HepG2 (cell line): Measurements from ENCODE around the gene FIBP. TPM values are rescaled to one million over a fixed set of nuclear protein-coding genes. Genes with fewer than 3 reads are reported as not detected.
A peak's percentile ranks its signal among the peaks of the same experiment; 100 is the strongest.

Experiments
- AGO1 ChIP-seq: fragments of 200-400 bp; formaldehyde crosslinking; IDR thresholded peaks from 2 replicates; pipeline ENCODE4 v1.6.1; 2017; ENCODE audit warnings: mild to moderate bottlenecking, low read depth, low read length, moderate library complexity; ENCODE audit not compliant: poor library complexity, severe bottlenecking
- ATF7-NPFF ChIP-seq: sonication (generic); formaldehyde crosslinking; IDR thresholded peaks from 2 replicates; pipeline ENCODE4 v1.8.1; 2023; ENCODE audit warnings: mild to moderate bottlenecking, low read depth, missing genetic modification reagents, moderate library complexity
- CREB1 ChIP-seq, 2 experiments: fragments of 450-650 bp in 1 of 2; IDR thresholded peaks; 2 replicates each; pipeline ENCODE4 v1.6.1; 2016 to 2017; ENCODE audit warnings: control low read depth in 1 of 2, mild to moderate bottlenecking in 1 of 2, missing compliant biosample characterization in 1 of 2, missing genetic modification characterization in 1 of 2
- GTF2F1 ChIP-seq: fragments of 150-350 bp; IDR thresholded peaks from 2 replicates; pipeline ENCODE4 v1.6.1; 2014; ENCODE audit warnings: low read length
- HMGA1 ChIP-seq: sonication (generic); formaldehyde crosslinking; conservative IDR thresholded peaks from 2 replicates; pipeline ENCODE4 v1.4.0; 2020; ENCODE audit warnings: missing genetic modification reagents
- NCOA2 ChIP-seq: sonication (generic); formaldehyde crosslinking; IDR thresholded peaks from 2 replicates; pipeline ENCODE4 v1.8.0; 2022; ENCODE audit warnings: inconsistent platforms
- NR1H2 ChIP-seq: sonication (generic); formaldehyde crosslinking; IDR thresholded peaks from 2 replicates; pipeline ENCODE4 v1.8.1; 2022; ENCODE audit warnings: low read depth, missing genetic modification reagents, borderline replicate concordance
- PCBP1 ChIP-seq: fragments of 200-400 bp; formaldehyde crosslinking; IDR thresholded peaks from 2 replicates; pipeline ENCODE4 v1.6.1; 2017; ENCODE audit warnings: mild to moderate bottlenecking, low read depth, low read length, borderline replicate concordance
- PRMT3 ChIP-seq: sonication (generic); formaldehyde crosslinking; IDR thresholded peaks from 2 replicates; pipeline ENCODE4 v1.8.1; 2022; ENCODE audit warnings: low read depth, mild to moderate bottlenecking, moderate library complexity, missing genetic modification reagents, borderline replicate concordance
- RAD51 ChIP-seq: fragments of 450-650 bp; IDR thresholded peaks from 2 replicates; pipeline ENCODE4 v1.6.1; 2016; ENCODE audit warnings: borderline replicate concordance
- RNF219 ChIP-seq: sonication (generic); formaldehyde crosslinking; IDR thresholded peaks from 2 replicates; pipeline ENCODE4 v1.5.0; 2020; ENCODE audit warnings: mild to moderate bottlenecking, missing genetic modification reagents
- SRF ChIP-seq: IDR thresholded peaks from 2 replicates; pipeline ENCODE4 v1.6.1; 2011; ENCODE audit warnings: mild to moderate bottlenecking, low read depth, low read length, moderate library complexity
- TEAD2 ChIP-seq: sonication (generic); formaldehyde crosslinking; IDR thresholded peaks from 2 replicates; pipeline ENCODE4 v1.9.0; 2021; ENCODE audit warnings: missing genetic modification reagents
- TFDP1 ChIP-seq: IDR thresholded peaks from 2 replicates; pipeline ENCODE4 v1.6.1; 2016; ENCODE audit warnings: missing compliant biosample characterization, missing genetic modification reagents, borderline replicate concordance
- YEATS2 ChIP-seq: sonication (generic); formaldehyde crosslinking; IDR thresholded peaks from 2 replicates; pipeline ENCODE4 v1.4.0; 2020; ENCODE audit warnings: missing genetic modification reagents, borderline replicate concordance
- ZKSCAN8 ChIP-seq: IDR thresholded peaks from 2 replicates; pipeline ENCODE4 v1.6.1; 2016; ENCODE audit warnings: borderline replicate concordance, missing genetic modification reagents, missing compliant biosample characterization
- ZNF329 ChIP-seq: sonication (generic); formaldehyde crosslinking; IDR thresholded peaks from 2 replicates; pipeline ENCODE4 v1.9.0; 2021; ENCODE audit warnings: low read depth, mild to moderate bottlenecking, missing genetic modification reagents
- ZNF382 ChIP-seq: sonication (generic); formaldehyde crosslinking; IDR thresholded peaks from 2 replicates; pipeline ENCODE4 v1.5.0; 2020; ENCODE audit warnings: missing genetic modification reagents, mild to moderate bottlenecking, borderline replicate concordance
- ZNF720 ChIP-seq: sonication (generic); formaldehyde crosslinking; IDR thresholded peaks from 2 replicates; pipeline ENCODE4 v1.4.0; 2020; ENCODE audit warnings: missing genetic modification reagents
- ZNF746 ChIP-seq: sonication (generic); formaldehyde crosslinking; IDR thresholded peaks from 2 replicates; pipeline ENCODE4 v1.8.0; 2022; ENCODE audit warnings: mild to moderate bottlenecking, missing genetic modification reagents
- ZNF775 ChIP-seq: sonication (generic); formaldehyde crosslinking; IDR thresholded peaks from 2 replicates; pipeline ENCODE4 v1.4.0; 2020; ENCODE audit warnings: missing genetic modification reagents, mild to moderate bottlenecking, moderate library complexity, borderline replicate concordance
- ZSCAN25 ChIP-seq: sonication (generic); formaldehyde crosslinking; IDR thresholded peaks from 2 replicates; pipeline ENCODE4 v1.8.0; 2022; ENCODE audit warnings: mild to moderate bottlenecking, missing genetic modification reagents
- ZUFSP ChIP-seq: sonication (generic); formaldehyde crosslinking; IDR thresholded peaks from 2 replicates; pipeline ENCODE4 v1.9.0; 2021; ENCODE audit warnings: missing genetic modification reagents, mild to moderate bottlenecking, borderline replicate concordance
- polyA plus RNA-seq, 8 experiments: library from polyadenylated mRNA; depleted of rRNA in 3 of 8; stranded (reverse) in 7 of 8; unstranded in 1 of 8; fragments of >200 nt; fragmentation: Illumina TruSeq in 4 of 8; extraction: Trizol in 4 of 8; gene quantifications; 2 replicates each; pipeline versions ENCODE4 v1.2.1 to v1.2.3, GENCODE V29; 2011 to 2016; ENCODE audit warnings: low read depth in 4 of 8, missing spikeins in 1 of 8, mixed read lengths in 1 of 8; ENCODE audit not compliant: insufficient read depth in 1 of 8
- total RNA-seq, 5 experiments: library from RNA; depleted of rRNA; stranded (reverse); fragments of >200 nt; fragmentation: Illumina TruSeq; extraction: Trizol; gene quantifications; 2 replicates each; pipeline ENCODE4 v1.2.3, GENCODE V29; 2016; ENCODE audit warnings: low read depth in 1 of 5

The FIBP gene
- total and polyA plus RNA-seq, 2 of the 13 experiments (the other 11 are each of a cell fraction or from before 2014, with no cell fraction given), result 42.9 to 62.1 TPM

GRCh38 chr11:65857853-65858680 is 30.2 kb downstream of the FIBP start, which contains the start of gene CFL1 (continued):
- TF ChIP-seq TFDP1 (CRISPR knock-in tag) (peak; percentile 89), GTF2F1 (no peak), ATF7-NPFF (CRISPR knock-in tag) (peak; percentile 73), ZNF746 (0 out of 2 replicates have a peak, but pooled peaks have one; percentile 67), ZNF329 (0 out of 2 replicates have a peak, but pooled peaks have one; percentile 66), ZNF382 (CRISPR knock-in tag) (no peak), ZNF720 (no peak), ZKSCAN8 (CRISPR knock-in tag) (peak; percentile 39; the same call in 1 of the 2 replicates), NCOA2 (CRISPR knock-in tag) (peak; percentile 26; the same call in 1 of the 2 replicates), NR1H2 (no peak), RNF219 (no peak), PRMT3 (CRISPR knock-in tag) (no peak), ZSCAN25 (CRISPR knock-in tag) (no peak), RAD51 (no peak), YEATS2 (CRISPR knock-in tag) (0 out of 2 replicates have a peak, but pooled peaks have one; percentile 85), CREB1 (IDR thresholded peaks at IDR 0.05) (peak; percentile 52; the same call in 1 of the 2 replicates), CREB1 (CRISPR knock-in tag; IDR thresholded peaks at IDR 0.05) (peak; percentile 64), ZUFSP (no peak), ZNF775 (CRISPR knock-in tag) (no peak), PCBP1 (no peak), HMGA1 (CRISPR knock-in tag) (no peak), TEAD2 (no peak), AGO1 (peak; percentile 71), SRF (0 out of 2 replicates have a peak, but pooled peaks have one; percentile 15)
